ENCODE results near the gene GORASP2.

The GORASP2 gene

GRCh38 chr2:170924969-170925368, 4.1 kb upstream of the GORASP2 start:
- DNase-seq, result no peak

GRCh38 chr2:170925923-170926322, 3.1 kb upstream of the GORASP2 start:
- no peak for DNase-seq

DNA sequence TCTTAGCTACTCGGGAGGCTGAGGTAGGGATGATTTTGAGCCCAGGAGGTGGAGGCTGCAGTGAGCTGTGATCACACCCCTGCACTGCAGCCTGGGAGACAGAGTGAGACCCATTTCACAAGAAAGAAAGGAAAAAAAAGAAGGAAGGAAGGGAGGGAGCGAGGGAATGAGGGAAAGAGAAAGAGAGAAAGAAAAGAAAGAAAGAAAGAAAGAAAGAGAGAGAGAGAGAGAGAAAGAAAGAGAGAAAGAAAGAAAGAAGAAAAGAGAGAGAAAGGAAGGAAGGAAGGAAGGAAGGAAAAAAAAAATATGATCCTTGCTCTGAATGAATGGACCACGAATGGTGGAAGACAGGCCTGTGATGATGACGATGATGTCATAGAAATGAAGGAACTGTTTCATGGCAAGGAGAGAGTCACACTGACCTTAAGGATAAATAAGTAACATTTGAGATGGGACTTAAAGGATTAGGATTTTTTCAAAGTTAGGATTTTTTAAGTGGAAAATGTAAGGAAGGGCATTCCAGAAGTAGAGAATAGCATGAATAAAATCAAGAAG, 2.2 kb upstream of the GORASP2 start:
- no peak for DNase-seq

- peak; percentile 5 to 25 for DNase-seq
Observed at GRCh38 chr2:170928036-170928823, 823 bp upstream of the GORASP2 start.

- DNase-seq, result peak; percentile 7 to 26
Observed at GRCh38 chr2:170929686-170930050, 615 bp downstream of the GORASP2 start.

DNA sequence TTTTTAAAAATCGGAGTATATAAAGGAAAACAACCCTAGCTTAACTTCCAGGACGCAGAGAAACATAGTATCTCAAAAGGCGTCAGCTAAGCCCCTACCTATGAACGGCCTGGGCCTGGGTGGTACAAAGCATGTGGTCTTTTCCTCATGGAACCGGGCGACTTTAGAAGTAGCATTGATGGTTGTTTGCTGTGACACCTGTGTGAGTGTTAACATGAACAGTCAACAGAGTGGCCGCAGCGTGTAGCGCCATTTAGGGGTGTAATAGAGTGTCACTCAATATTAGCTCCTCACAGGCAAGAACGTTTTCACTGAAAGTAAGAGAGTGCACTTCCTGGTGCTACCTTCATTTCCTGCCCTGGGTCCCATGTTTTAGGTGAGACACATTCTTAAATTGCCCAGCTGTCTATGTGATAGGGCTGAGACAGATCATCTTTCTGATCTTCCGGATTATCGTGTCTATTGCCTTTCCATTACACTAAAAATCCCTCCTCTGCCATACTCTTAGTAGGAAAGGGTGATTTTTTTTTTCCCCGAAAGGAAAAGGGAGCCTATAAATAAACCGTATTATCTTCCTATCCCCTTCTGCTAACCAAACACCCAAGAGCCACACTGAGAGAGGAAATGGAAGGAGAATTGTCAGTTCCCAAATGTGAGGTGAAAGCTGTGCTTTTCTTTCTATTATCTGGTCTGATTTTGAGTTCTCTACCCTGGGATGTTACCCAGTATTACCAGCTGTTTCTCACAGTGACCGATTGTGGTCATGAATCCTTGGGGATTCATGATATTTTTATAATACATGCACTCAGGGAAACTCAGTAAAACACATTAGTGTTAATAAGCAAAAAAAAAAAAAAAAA, 1.3 kb downstream of the GORASP2 start:
- DNase-seq, result peak; percentile 9 to 29

DNA sequence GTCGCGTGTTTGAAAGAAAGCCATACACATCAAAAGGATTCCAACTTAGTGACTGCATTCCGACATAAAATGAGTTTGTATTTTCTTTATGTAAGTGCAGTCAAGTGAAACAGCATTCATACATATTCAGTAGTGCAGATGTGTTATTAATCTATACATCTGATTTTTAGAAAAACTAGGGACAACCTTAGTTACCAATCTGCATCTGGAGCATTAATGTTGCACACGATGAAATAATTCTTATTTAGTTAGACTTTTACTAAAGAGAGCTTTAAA, 1.9 kb downstream of the GORASP2 start:
- DNase-seq, result no peak

- no peak for DNase-seq
Observed at GRCh38 chr2:170932166-170932565, 3.1 kb downstream of the GORASP2 start.

GRCh38 chr2:170932948-170933347, 3.9 kb downstream of the GORASP2 start:
- DNase-seq, result no peak

- DNase-seq, result no peak
Observed at GRCh38 chr2:170937709-170938379, 8.8 kb downstream of the GORASP2 start.

GRCh38 chr2:170940066-170940465, 11.0 kb downstream of the GORASP2 start:
- DNase-seq, result no peak

DNA sequence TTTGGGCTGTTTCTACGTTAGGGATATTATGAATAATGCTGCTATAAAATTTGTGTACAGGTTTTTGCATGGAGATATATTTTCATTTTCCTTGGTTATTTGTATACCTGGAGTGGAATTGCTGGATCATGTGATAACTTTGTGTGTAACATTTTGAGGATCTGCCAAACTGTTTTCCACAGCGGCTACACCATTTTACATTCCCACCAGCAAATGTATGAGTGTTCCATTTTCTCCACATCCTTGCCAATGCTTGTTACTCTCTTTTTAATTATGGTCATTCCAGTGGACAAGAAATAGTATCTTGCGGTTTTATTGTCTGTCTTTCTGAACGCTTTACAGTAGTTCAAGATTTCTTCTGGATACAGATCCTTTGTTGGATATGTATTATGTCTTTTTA, 13.6 kb downstream of the GORASP2 start:
- DNase-seq, result no peak

DNA sequence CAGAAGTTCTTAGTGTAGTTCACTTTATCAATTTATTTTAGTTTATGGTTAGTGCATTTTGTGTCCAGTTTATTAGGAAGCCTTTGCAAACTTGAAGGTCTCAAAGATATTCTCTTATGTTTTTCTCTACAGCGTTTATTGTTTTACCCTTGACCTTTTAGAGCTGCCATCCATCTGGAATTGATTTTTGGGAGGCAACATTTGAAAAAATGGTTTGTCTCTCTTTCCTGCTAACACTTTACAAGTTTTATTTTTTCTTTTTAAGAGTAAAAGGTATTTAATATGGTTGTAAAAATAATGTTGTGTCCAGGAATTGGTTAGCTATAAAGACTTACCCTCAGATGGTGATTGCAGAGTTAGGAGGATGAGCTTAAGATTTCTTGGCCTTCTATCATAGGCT, 14.0 kb downstream of the GORASP2 start:
- DNase-seq, result no peak

DNA sequence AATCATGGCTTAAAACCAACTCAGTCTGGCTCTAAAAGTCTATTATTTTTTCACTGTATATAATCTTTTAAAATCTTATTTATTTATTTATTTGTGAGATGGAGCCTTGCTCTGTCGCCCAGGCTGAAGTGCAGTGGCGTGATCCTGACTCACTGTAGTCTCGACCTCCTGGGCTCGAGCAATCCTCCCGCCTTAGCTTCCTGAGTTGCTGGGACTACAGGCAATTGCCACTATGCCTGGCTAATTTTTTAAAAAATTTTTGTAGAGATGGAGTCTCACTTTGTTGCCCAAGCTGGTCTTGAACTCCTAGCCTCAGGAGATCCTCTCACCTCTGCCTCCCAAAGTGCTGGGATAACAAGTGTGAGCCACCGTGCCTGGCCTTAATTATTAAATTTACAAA, 14.5 kb downstream of the GORASP2 start:
- DNase-seq, result no peak

- DNase-seq, result no peak
Observed at GRCh38 chr2:170944545-170944944, 15.5 kb downstream of the GORASP2 start.

DNA sequence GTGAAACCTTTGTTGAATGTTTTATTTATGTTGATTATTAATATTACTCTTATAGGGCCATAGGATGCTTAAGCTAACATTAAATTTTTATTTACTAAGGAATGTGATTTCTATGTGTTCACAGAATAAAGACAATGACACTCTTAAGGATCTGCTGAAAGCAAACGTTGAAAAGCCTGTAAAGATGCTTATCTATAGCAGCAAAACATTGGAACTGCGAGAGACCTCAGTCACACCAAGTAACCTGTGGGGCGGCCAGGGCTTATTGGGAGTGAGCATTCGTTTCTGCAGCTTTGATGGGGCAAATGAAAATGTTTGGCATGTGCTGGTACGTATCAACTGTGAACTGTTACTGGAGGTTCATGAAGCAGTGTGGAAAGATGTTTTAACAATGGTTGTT, 20.4 kb downstream of the GORASP2 start:
- DNase-seq, result no peak

GRCh38 chr2:170950221-170950761, 21.2 kb downstream of the GORASP2 start:
- DNase-seq, result peak; percentile 71 to 75

DNA sequence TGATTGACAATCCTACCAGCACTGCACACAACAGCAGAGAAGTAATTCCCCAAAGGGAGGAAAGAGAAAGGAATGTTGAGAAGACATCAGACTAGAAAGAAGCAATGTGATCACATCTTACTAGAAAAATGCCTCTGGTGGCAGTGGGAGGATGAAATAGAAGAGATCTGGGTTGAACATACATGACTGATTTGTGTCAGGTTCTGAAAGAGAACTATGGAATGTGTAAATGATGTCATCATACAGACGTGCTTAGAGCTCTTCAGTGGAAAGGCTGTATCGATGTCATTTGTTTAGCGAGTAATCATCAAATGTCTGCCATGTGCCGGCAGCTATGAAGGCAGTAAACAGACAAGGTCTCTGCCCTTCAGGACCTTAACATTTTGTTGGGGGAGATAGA, 24.9 kb downstream of the GORASP2 start:
- DNase-seq, result no peak

- no peak for DNase-seq
Observed at GRCh38 chr2:170963386-170963785, 34.3 kb downstream of the GORASP2 start.

DNA sequence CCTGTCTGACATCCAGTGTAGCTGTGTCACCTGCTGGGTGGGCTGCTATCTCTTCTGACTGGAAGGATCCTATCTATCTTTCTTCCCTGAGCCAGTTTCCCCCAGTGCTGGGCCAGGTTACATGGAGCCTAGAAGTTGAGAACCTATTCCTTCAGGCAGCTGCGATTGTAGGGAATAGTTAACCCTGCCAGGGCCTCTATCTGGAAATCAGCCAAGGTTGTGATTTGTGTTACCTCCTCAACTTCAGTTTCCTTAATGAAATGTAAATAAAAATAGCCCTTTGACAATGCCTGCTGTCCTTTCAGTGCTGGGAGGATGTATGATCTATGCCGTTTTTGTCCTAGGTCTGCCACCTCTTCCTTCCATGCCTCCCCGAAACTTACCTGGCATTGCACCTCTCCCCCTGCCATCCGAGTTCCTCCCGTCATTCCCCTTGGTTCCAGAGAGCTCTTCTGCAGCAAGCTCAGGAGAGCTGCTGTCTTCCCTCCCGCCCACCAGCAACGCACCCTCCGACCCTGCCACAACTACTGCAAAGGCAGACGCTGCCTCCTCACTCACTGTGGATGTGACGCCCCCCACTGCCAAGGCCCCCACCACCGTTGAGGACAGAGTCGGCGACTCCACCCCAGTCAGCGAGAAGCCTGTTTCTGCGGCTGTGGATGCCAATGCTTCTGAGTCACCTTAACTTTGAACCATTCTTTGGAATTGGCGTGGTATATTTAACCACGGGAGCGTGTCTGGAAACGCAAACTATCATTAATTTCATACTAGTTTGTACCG, 36.6 kb downstream of the GORASP2 start:
- no peak for DNase-seq

- DNase-seq, result no peak
Observed at GRCh38 chr2:170966648-170967396, 37.8 kb downstream of the GORASP2 start.

DNA sequence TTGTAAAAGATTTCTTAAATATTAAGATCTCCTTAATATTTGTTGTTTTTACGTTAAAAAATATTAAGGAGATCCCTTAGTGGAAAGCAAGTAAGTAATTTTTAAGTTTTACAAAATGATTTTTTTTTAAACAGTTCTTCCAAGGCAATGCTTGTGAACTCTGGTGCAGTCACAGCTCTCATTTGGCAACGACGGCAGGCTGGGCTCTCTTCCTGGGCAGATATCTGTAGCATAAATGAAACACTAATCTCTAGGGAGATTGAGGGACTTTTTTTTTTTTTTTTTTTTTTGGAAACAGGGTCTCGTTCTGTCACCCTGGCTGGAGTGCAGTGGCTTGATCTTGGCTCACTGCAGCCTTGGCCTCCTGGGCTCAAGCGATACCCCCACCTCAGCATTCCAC, 38.5 kb downstream of the GORASP2 start:
- no peak for DNase-seq

Measured in inflammatory macrophage treated with lipopolysaccharide for 1 hour (primary cell).